Measurements from ENCODE around the gene ABI1. TPM values are rescaled to one million over a fixed set of nuclear protein-coding genes. Genes with fewer than 3 reads are reported as not detected.

Gene ABI1
- total and polyA plus RNA-seq, 2 donors (not counting 1 experiment from before 2014, with no cell fraction given): 29.4 to 74.3 TPM

DNA sequence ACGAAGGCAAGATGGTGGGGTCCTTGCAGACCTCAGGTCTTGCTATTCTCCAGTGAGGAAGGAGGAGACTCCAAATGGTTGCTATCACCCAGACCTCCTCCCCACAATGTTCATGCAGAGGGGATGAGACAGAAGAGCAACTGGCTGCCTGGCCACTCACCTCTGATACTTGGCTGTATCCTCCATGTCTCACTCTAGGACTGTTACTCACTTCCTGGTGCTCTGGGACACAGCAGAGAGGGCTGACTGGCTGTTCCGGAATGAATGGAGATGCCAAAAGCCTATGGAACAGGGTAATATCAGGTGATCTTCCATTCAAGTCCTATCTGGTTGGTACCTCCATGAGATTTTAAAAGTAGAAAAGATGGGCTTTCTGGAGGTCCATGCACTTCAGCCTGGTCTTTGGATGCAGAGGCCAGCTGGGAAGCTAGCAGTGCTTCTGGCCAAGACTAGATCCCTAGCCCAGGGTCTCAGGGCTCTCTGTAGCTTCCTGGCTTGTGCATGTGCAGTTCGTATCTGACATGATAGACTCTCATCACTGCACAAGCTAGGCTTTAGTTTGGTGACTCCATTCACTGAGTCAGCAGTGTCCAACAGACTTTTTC is 27.0 kb upstream of the ABI1 start:
- H3K9ac ChIP-seq (ENCODE audit: insufficient read depth, low read length): no peak overlapping the region
- H3K4me3 ChIP-seq (replicated peaks in 1 of 4; ENCODE audit: control extremely low read depth in 1 of 4, insufficient read depth in 1 of 4, low read depth in 3 of 4, low read length in 4 of 4): no peak overlapping the region
- no peak for TF ChIP-seq EZH2 (IDR thresholded peaks at IDR 0.05; ENCODE audit: low read length, missing control alignments)
- TF ChIP-seq, protein P1, sequence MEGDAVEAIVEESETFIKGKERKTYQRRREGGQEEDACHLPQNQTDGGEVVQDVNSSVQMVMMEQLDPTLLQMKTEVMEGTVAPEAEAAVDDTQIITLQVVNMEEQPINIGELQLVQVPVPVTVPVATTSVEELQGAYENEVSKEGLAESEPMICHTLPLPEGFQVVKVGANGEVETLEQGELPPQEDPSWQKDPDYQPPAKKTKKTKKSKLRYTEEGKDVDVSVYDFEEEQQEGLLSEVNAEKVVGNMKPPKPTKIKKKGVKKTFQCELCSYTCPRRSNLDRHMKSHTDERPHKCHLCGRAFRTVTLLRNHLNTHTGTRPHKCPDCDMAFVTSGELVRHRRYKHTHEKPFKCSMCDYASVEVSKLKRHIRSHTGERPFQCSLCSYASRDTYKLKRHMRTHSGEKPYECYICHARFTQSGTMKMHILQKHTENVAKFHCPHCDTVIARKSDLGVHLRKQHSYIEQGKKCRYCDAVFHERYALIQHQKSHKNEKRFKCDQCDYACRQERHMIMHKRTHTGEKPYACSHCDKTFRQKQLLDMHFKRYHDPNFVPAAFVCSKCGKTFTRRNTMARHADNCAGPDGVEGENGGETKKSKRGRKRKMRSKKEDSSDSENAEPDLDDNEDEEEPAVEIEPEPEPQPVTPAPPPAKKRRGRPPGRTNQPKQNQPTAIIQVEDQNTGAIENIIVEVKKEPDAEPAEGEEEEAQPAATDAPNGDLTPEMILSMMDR (conservative IDR thresholded peaks at IDR 0.05 in 1 of 2, IDR thresholded peaks at IDR 0.05 in 1 of 2; ENCODE audit: low read depth in 1 of 2, low read length in 2 of 2): no peak
- no peaks in the 10 kb centered on the region for H3K36me3 ChIP-seq (ENCODE audit: control insufficient read depth, insufficient read depth, low read length)
- H4K20me1 ChIP-seq (ENCODE audit: control insufficient read depth, extremely low read depth, insufficient read depth, low read length): no peaks in the 10 kb centered on the region
- no peaks in the 10 kb centered on the region for H3K79me2 ChIP-seq (ENCODE audit: control insufficient read depth, insufficient read depth, low read length)
- no peak overlapping the region for H3K4me2 ChIP-seq (ENCODE audit: extremely low read depth, insufficient read depth, low read length)
- H3K9me3 ChIP-seq (ENCODE audit: control insufficient read depth, insufficient read depth, low read depth, low read length): no peaks in the 10 kb centered on the region
- no peaks in the 10 kb centered on the region for H3K4me1 ChIP-seq (ENCODE audit: control insufficient read depth, extremely low read depth, insufficient read depth, low read length)
- no peak overlapping the region for H2AFZ ChIP-seq (ENCODE audit: low read length)
- no peaks in the 10 kb centered on the region for H3K27me3 ChIP-seq (ENCODE audit: control insufficient read depth, insufficient read depth, low read length)
- DNase-seq (ENCODE audit: low read depth in 2 of 2): peak in 1 of 2 donors; percentile 4
- no peak overlapping the region for H3K27ac ChIP-seq (ENCODE audit: insufficient read depth, low read length)

GRCh38 chr10:26881600-26882331 is 21.0 kb upstream of the ABI1 start:
- no peaks in the 10 kb centered on the region for H3K9me3 ChIP-seq (ENCODE audit: control insufficient read depth, insufficient read depth, low read depth, low read length)
- no peak overlapping the region for H3K27ac ChIP-seq (ENCODE audit: insufficient read depth, low read length)
- no peak for TF ChIP-seq EZH2 (IDR thresholded peaks at IDR 0.05; ENCODE audit: low read length, missing control alignments)
- TF ChIP-seq, protein P1 (conservative IDR thresholded peaks at IDR 0.05 in 1 of 2, IDR thresholded peaks at IDR 0.05 in 1 of 2; ENCODE audit: low read depth in 1 of 2, low read length in 2 of 2): peak; percentile 85 to 92
- H3K79me2 ChIP-seq (ENCODE audit: control insufficient read depth, insufficient read depth, low read length): no peaks in the 10 kb centered on the region
- H3K4me3 ChIP-seq (replicated peaks in 1 of 4; ENCODE audit: control extremely low read depth in 1 of 4, insufficient read depth in 1 of 4, low read depth in 3 of 4, low read length in 4 of 4): no peak overlapping the region
- H3K4me1 ChIP-seq (ENCODE audit: control insufficient read depth, extremely low read depth, insufficient read depth, low read length): no peaks in the 10 kb centered on the region
- no peaks in the 10 kb centered on the region for H3K36me3 ChIP-seq (ENCODE audit: control insufficient read depth, insufficient read depth, low read length)
- no peak overlapping the region for H3K4me2 ChIP-seq (ENCODE audit: extremely low read depth, insufficient read depth, low read length)
- H3K9ac ChIP-seq (ENCODE audit: insufficient read depth, low read length): no peak overlapping the region
- DNase-seq (ENCODE audit: low read depth in 2 of 2): peak; percentile 56 to 82
- no peaks in the 10 kb centered on the region for H4K20me1 ChIP-seq (ENCODE audit: control insufficient read depth, extremely low read depth, insufficient read depth, low read length)
- H2AFZ ChIP-seq (ENCODE audit: low read length): no peak overlapping the region
- H3K27me3 ChIP-seq (ENCODE audit: control insufficient read depth, insufficient read depth, low read length): no peaks in the 10 kb centered on the region

GRCh38 chr10:26879744-26880143 is 19.0 kb upstream of the ABI1 start:
- Histone ChIP-seq H3K27ac (ENCODE audit: insufficient read depth, low read length) (no peak overlapping the region), H3K79me2 (ENCODE audit: control insufficient read depth, insufficient read depth, low read length) (no peaks in the 10 kb centered on the region), H3K4me2 (ENCODE audit: extremely low read depth, insufficient read depth, low read length) (no peak overlapping the region), H3K27me3 (ENCODE audit: control insufficient read depth, insufficient read depth, low read length) (no peaks in the 10 kb centered on the region), H3K9me3 (ENCODE audit: control insufficient read depth, insufficient read depth, low read depth, low read length) (no peaks in the 10 kb centered on the region), H3K36me3 (ENCODE audit: control insufficient read depth, insufficient read depth, low read length) (no peaks in the 10 kb centered on the region), H3K4me3 (replicated peaks in 1 of 4; ENCODE audit: control extremely low read depth in 1 of 4, insufficient read depth in 1 of 4, low read depth in 3 of 4, low read length in 4 of 4) (no peak overlapping the region), H3K9ac (ENCODE audit: insufficient read depth, low read length) (no peak overlapping the region), H2AFZ (ENCODE audit: low read length) (no peak overlapping the region), H4K20me1 (ENCODE audit: control insufficient read depth, extremely low read depth, insufficient read depth, low read length) (no peaks in the 10 kb centered on the region), H3K4me1 (ENCODE audit: control insufficient read depth, extremely low read depth, insufficient read depth, low read length) (no peaks in the 10 kb centered on the region)
- no peak for DNase-seq (ENCODE audit: low read depth in 2 of 2)
- TF ChIP-seq, protein P1 (conservative IDR thresholded peaks at IDR 0.05 in 1 of 2, IDR thresholded peaks at IDR 0.05 in 1 of 2; ENCODE audit: low read depth in 1 of 2, low read length in 2 of 2): no peak
- TF ChIP-seq EZH2 (IDR thresholded peaks at IDR 0.05; ENCODE audit: low read length, missing control alignments): no peak

Measured in fibroblast of lung (primary cell).